Stimulated activated CD4-positive, alpha-beta T cell treated with anti-CD3 and anti-CD28 coated beads, TNF-alpha, amount 100 ng/mL, for 1 hour (primary cell): Measurements from ENCODE around the gene PLXDC2.
"Not testable (repeated sequence)": the region's sequence is repeated elsewhere in the genome, so short reads cannot be mapped to it uniquely, and the experiment has no call there.

Source experiments
- DNase-seq, 3 donors: peaks; one replicate each; pipeline ENCODE4 v3.0.0-alpha.2; 2020; ENCODE audit warnings: low read depth in 3 of 3, low spot score in 1 of 3

The PLXDC2 gene

DNA sequence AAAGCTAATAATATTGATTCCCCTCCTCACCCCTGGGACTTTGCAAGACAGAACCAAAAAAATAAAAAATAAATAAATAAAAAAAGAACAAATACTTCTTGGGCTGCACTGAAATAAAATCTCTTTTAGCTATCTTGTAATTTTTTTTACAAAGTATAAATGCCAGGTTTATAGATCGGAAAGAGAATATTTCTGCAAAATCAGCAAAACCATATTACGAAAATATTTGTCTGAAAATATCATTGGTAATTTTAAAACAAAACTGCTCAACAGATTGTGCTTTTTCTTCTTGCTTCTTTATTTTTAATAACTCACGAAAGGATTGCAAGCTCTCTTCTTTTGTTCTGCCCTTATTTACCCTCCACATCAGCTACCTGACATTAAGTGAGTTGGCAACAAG lies 213.3 kb downstream of the PLXDC2 start:
- DNase-seq, result no peak

DNA sequence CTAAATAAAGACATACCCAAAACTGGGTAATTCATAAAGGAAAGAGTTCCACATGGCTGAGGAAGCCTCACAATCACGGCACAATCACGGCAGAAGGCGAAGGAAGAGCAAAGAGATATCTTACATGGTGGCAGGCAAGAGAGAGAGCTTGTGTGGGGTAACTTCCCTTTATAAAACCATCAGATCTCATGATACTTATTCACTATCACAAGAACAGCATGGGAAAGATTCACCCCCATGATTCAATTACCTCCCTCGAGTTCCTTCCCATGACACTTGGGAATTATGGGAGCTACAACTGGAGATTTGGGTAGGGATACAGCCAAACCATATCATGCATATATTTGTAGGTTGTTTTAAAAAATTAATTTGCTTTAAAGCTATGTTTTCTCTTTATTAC lies 217.2 kb downstream of the PLXDC2 start:
- DNase-seq, result no peak

DNA sequence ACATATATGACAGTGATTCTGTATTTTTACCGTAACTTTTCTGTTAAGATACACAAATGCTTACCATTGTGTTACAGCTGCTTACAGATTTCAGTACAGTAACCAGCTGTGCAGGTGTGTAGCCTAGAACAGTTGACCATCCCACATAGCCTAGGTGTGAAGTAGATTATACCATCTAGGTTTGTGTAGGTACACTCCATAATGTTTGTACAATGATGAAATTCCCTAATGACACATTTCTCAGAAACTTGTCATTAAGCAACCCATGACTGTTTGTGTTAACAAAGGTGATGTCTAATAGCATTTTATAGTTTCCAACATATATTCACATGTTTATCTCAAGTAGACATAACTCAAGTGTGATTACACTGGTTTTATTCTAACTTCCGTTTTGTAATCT lies 218.5 kb downstream of the PLXDC2 start:
- DNase-seq, result no peak

DNA sequence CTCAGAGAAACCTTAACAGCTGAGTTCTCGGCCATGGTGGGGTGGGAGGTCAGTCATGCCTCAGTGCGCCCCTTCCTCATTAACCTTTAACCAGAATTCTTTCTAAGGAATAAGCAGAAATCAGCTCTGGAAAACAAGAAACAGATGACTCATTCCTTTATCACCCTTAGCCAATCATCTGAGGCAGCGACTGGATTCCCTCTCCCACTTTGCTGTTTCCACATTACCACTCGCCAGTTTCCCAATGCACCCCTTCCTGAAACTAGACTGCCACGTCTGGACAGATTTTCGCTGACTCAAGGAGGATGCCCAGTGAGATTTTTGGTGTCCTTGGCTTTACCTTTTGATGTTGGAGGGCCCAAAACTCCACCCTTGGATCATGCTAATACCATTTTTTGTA lies 223.8 kb downstream of the PLXDC2 start:
- DNase-seq, result no peak

DNA sequence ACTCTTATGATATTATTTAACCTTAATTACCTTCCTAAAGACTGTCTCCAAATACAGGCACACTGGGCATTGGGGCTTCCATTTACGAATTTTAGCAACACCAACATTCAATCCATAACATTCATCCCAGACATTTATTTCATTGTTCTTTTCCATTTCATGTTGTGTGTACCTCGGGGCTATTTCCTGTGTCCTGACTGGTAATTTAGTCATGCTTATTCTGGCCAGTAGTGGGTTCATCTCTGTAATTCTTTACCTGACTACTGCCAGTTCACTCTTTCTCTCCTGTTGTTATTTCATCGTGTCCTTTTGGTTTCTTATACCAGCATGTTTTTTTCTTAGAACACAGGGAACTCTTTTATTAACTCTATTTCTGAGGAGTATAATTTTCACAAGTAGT lies 225.7 kb downstream of the PLXDC2 start:
- no peak for DNase-seq

DNA sequence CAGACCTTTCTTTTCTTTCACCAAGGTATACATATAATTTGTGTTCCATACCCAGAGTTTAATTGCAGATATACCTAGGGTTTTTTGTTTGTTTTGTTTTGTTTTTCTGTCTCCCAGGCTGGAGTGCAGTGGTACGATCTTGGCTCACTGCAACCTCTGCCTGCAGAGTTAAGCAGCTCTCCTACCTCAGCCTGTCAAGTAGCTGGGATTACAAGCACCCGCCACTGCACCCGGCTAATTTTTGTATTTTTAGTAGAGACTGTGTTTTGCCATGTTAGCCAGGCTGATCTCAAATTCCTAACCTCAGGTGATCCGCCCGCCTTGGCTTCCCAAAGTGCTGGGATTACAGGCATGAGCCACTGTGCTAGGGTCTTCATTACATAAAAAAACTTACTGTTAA lies 228.9 kb downstream of the PLXDC2 start:
- DNase-seq, result not testable (repeated sequence)

DNA sequence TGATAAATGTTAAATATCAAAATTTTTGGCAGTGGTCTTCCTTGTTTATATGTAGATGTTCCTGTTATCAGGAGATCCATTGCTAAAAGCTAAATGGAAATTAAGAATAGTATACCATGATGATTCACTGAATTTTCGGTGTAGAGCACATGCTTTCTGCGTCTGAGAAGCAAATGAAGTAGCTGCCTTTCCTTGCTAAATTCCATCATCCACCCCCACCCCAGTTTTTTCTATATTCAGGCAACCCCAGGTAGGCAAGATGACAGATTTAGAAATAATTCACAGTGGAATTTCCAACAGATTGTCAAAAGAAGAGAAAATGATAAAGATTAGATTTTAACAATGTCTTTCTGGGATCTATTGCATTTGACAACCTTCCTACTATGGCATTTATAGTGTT lies 231.9 kb downstream of the PLXDC2 start:
- no peak for DNase-seq

DNA sequence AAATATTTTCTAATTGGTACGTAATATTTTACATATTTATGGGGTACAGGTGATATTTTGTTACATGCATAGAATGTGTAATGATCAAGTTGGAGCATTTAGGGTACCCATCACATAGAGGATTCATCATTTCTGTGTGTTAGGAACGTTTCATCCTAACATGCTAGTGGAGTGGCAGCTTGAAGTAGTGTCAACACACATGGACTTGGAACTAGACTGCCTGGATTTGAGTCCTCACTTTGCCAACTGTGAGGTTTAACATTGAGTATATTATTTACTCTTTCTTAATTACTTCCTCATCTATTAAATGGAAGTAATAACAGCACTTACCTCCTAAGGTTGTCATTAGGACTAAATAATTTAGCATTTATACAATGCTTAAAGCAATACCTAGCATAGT lies 241.9 kb downstream of the PLXDC2 start:
- DNase-seq, result no peak

DNA sequence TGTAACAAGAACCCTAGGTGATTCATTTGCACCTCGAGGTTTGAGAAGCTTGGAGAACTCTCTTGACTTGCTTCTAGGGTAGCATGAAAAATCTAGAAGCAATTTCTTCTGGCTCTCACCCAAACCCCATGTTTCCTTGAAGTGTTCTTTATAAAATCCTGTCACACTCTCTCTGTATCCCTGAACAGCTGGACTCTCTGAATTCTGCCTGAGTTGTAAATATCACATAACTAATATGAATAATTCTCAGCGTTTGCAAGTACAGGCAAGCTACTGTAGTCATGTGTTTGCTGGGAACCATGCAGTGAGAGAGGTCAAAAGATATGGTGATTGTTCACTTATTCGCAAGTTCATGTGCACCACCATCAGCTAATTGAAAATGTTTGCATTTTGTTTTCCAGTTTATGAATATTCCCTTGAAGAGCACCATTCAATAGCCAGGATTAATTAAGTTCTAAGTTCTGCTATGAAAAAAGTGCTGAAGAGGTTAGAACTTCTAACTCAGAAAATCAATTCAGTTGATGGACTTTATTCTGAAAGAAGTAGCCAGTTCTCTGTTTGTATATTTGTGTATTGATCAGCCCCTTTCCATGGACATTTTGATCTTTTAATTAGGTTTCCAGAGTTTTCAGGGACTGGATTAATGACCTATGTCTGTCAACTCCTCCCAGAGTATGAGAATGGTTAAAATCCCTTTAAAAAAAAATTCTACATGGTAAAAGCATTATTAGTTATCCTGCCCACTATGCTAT lies 243.0 kb downstream of the PLXDC2 start:
- DNase-seq, result no peak

DNA sequence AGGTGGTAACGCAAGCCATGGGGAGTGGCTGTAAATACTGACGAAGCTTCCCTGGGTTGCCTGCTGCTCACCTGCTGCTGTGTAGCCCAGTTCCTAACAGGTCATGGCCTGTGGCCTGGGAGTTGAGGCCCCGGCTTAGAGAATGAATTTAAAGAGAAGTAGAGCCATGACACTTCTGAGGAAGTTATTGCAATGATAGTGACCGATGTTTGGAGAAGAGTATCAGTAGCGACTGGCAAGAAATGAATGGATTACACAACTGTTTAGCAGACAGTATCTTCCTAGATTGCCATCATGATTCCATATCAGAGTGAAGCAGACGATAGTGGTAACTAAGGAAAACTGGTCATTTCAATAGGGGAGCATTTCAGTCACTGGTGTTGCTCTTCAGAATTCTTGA lies 249.6 kb downstream of the PLXDC2 start:
- no peak for DNase-seq

DNA sequence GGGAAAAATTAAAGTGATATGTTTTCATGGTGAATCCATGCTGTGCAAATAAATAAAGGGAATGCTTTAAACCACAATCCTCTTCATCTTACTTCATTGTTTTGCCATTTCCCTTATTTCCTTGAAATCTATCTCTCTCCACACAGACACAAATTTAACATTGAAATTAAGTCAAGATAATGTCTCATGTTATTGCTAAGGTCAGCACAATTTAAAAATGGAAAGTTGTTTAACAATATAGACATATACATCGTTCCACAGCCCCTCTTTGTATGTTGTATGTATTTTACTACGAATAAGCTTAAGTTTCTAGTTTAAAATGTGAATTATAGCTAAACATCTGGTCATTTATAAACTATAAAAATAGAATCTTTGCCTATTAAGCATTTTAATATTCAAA lies 256.9 kb downstream of the PLXDC2 start:
- DNase-seq, result no peak

DNA sequence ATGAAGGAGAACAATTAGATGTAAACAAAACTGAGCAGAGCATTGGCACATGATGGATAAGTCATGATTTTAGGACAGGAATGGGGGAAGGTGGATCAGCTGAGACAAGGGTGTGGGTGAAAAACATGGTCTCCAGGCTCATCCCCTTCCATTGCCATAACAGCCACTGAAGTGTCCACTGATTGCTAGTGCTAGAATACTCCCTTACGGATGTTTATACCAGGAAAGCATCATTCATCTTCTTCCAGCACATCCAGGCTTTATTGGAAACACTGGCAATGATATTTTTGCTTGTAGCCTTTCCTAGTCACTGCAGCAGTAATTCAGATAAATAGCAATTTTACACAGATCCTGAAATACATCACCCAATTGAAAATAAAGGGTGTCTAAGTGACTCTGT lies 259.5 kb downstream of the PLXDC2 start:
- no peak for DNase-seq

DNA sequence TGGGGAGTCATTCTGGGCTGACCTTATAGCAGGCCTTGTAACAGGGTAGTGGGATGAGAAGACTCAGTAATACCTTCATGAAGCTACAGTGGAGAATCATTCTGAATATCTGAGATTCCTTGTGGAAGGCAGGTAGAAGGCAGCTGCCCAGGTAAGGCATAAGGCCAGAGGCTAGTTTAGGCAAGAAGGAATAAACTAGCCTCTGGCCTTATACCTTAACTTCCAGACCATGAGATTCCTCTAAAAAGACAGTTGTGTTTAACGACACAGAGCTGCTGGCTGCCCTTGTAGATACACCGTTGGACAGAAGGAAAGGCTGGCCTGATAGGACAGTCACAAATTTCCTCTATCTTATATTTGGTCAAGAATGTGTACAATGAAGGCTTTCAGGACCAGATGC lies 268.2 kb downstream of the PLXDC2 start:
- no peak for DNase-seq

DNA sequence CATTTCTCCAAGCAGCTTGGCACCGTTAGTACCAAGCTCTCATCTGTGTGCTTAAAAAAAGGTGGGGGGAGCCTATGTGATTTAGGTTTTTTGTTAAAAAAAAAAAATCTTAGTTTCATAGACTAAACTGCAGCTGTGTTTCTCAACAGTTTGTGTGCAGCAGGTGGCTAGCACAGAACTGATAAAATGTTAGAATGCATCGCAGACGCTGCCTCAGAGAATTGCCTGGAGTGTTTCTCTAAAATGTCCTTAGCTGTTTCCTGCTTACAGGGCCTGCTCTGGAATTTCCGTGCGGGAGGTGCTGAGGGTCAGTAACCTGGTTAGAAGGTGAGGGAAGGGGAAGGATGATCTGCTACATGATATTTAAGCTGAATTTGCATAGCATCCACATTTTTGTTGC lies 268.9 kb downstream of the PLXDC2 start:
- no peak for DNase-seq

DNA sequence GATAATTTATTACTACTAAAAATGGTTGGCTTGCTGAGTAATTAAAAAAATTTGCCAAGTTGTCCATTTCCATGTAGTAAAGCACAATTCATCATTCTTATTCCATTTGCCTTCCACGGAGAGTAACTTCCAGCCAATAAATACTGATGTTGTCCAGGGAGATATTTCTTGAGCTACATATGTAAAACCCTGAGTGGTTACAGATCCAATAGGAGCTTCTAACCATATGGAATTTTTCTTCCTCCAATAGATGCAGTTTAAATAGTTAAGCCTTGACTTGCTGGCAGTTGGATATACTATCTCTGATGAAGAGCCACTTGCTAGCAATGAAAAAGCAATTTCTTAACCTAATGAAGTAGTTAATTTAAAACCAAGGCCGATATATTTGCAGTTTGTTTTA lies 271.1 kb downstream of the PLXDC2 start:
- no peak for DNase-seq

DNA sequence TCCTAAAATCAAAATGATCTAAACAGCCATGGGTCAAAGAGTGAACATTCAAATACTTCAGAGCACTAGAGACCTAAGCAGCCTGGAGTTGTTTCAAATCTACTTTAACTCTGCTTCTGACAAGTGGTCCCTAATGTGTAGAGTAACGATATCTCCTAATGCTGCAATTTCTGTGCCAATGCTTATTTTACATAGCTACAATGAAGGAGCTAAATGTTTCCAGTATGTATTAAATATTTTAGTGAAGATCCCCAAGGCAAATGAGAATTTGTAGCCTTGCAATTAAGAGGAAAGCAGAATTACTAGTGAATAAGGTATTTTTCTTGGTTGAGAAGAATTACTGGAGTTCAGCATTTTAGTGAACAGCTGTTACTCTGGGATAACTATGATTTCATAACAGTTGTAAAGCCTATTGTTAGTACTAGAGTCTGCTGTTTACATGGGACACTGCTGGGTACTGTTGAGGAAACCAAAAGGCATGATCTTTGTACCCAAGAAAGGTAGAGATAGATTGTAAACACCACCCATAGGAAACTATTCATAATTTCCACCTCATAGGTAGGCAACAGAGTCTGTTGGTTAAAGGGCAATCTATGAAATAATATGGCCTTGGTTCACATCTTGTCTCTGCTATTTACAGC lies 271.9 kb downstream of the PLXDC2 start:
- DNase-seq, result no peak

DNA sequence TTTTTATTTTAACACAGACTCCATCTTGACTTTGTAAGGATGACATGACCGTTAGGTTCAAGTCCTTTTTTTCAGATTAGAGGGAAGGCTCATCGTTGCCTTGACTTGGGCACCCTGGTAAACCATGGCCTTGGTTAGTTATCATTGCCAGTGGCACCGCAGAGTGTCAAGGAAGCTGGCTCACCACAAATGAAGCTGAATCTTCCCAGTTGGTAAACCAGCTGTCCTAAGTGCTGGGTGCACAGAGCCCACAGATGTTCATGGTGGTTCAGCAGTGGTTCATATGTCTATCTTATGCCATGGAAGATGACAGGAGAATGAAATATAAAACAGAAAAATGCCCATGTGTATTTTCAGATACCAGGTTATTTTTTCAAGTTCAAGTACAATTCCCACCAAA lies 273.6 kb downstream of the PLXDC2 start:
- no peak for DNase-seq

DNA sequence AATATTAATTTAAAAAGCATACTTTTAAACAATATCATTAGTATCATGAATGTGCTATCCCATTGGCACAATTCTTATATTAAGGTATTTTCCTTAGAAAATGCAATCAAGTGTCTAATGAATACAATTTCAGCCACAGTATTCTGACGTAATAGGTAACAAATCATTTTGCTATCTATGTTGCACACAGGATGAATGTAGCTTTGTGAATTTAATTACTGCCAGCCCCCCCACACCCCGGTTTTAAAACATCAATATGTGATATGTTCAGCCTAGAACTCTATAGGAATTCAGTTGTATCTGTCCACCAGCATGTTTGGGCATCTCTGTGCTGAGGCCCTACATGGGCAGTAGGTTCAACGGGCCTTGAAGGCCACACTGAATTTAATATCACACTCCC lies 274.6 kb downstream of the PLXDC2 start:
- DNase-seq, result no peak

DNA sequence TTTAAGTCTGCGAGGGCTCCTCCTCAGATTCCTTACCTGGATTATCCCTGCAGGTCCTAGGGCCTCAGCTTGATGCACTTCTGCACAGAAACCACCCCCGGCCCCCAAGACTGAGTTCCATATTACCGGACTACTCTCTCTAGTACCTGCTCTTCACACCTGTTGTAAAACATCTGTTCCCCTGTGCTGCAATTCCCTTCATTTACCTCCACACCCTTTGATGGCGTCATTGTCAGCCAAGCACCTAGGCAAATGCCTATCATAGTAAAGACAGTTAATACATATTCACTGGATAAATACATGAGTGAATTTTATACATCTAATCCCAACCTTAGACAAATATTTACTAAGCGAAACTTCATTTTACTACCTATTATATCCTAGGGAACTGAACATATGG lies 275.5 kb downstream of the PLXDC2 start:
- DNase-seq, result no peak

DNA sequence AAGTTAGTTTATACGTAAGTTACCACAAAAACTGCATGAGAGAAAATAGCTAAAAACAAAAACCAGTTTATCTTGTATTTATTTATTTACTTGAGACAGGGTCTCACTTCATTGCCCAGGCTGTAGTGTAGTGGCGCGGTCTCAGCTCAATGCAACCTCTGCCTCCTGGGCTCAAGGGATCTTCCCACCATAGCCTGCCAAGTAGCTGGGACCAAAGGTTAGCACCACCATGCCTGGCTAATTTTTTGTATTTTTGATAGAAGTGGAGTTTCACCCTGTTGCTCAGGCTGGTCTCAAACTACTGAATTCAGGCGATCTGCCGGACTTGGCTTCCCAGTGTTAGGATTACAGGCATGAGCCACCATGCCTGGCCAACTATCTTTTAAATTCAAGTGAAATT lies 277.4 kb downstream of the PLXDC2 start:
- DNase-seq, result no peak

DNA sequence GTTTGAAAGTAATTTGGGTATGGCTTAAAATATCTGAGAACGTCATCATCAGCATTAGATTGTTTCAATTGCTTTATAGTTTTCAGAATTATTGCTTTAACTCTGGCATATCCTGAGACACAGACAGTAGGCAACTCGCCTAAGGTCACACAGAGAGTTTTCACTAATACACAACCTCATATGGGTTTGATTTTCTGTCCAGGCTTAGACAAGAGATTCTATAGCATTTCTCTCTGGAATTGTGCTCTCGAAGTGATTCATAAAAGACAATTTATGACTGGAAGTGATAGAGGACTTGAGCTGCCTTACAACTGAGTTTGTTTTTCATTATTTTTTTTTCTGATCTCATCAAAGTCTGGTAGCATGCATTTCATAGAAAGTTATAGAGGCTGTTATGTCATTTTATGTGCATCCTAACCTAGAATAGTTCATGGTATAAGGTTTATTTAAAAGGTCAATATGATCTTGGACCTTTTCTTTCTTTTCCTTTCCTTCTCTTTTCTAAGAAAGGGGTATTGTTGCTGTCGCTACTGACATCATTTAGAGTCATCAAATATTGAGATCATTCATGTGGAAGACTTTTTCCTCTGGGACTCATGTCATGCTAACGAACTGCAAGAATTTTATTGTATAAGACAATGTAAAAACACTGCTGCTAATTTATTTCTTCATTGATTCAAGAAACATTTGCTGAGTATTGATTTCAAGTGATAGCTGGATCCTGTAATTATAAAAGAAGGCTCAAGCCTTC lies 278.2 kb downstream of the PLXDC2 start:
- DNase-seq, result no peak

DNA sequence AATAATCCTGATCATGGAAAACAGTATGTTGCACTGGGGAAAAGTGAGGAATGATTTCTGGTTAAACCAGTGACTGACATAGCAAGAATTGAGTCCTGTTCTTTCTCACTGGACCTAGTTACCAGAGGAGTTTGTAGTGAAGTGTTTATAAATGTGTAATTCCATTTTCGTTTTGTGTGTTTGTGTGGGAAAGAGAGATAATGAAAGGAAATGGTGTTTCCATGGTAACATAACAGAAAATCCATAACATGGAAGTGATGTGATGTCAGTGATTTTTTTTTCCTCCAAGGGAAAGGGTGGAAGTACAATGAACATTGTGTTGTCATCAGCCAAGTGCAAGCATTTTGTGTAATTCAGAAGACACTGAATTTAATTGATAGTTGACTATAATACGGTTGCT lies 283.9 kb downstream of the PLXDC2 start:
- DNase-seq, result no peak
